ENCODE measurements around the gene HTR6.

DNA sequence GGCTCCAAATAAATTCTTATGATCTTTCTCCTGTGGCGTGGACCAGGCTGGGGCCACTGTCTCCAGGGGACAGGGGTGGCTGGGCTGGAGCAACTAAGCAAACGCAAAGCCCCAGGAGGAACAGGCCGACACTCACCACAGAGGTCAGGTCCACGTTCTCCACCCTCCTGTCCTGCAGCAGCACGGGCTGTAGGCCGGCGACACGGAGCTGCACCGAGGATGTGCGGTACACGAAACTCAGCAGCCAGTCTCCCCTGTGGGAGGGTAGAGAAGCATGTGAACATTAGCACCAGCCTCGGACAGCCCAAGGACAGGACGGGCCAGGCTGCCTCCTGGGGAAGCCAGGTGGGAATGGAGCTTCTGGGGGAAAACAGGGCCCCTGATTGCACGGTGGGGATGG, 29.6 kb downstream of the HTR6 start:
- TF ChIP-seq, protein P1, sequence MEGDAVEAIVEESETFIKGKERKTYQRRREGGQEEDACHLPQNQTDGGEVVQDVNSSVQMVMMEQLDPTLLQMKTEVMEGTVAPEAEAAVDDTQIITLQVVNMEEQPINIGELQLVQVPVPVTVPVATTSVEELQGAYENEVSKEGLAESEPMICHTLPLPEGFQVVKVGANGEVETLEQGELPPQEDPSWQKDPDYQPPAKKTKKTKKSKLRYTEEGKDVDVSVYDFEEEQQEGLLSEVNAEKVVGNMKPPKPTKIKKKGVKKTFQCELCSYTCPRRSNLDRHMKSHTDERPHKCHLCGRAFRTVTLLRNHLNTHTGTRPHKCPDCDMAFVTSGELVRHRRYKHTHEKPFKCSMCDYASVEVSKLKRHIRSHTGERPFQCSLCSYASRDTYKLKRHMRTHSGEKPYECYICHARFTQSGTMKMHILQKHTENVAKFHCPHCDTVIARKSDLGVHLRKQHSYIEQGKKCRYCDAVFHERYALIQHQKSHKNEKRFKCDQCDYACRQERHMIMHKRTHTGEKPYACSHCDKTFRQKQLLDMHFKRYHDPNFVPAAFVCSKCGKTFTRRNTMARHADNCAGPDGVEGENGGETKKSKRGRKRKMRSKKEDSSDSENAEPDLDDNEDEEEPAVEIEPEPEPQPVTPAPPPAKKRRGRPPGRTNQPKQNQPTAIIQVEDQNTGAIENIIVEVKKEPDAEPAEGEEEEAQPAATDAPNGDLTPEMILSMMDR (IDR thresholded peaks at IDR 0.05; ENCODE audit: low read depth, low read length): no peak
- TF ChIP-seq EZH2phosphoT487 (IDR thresholded peaks at IDR 0.05; ENCODE audit: low read depth): no peak

Data from OCI-LY3 (cell line).